Astrocyte of the cerebellum (primary cell): ENCODE results near the gene IL4.
A peak's percentile ranks its signal among the peaks of the same experiment; 100 is the strongest.

ENCODE experiments used
- DNase-seq: peaks from one replicate; pipeline ENCODE4 v3.0.0-alpha.2; 2011; ENCODE audit warnings: low read depth
- H3K4me3 ChIP-seq: 2 replicates; pipeline ENCODE4 v1.5.1; 2011; ENCODE audit warnings: mild to moderate bottlenecking, low read depth, low read length, moderate library complexity
- CTCF ChIP-seq: IDR thresholded peaks from 2 replicates; pipeline ENCODE4 v1.5.1; 2012; ENCODE audit warnings: low read length, low read depth, moderate library complexity, mild to moderate bottlenecking; ENCODE audit errors: missing control alignments
- in situ Hi-C: cut with HindIII; loops from 2 replicates; pipeline ENCODE4 v1.10.0; 2017; ENCODE audit warnings: low sequenced_read_pairs

IL4 gene

GRCh38 chr5:132647473-132647872 is 26.3 kb upstream of the IL4 start:
- no peak for DNase-seq
- in situ Hi-C loops = no loop called here
- no peak overlapping the region for H3K4me3 ChIP-seq
- TF ChIP-seq CTCF = no peak

- TF ChIP-seq CTCF = no peak
- H3K4me3 ChIP-seq = no peak overlapping the region
- no peak for DNase-seq
- in situ Hi-C loops = no loop called here
These were observed 25.4 kb upstream of the IL4 start for GRCh38 chr5:132648355-132648754.

GRCh38 chr5:132651838-132652469 is 21.8 kb upstream of the IL4 start:
- DNase-seq = no peak

GRCh38 chr5:132653716-132654115 is 20.1 kb upstream of the IL4 start:
- DNase-seq = no peak
- H3K4me3 ChIP-seq = no peak overlapping the region
- in situ Hi-C loops = no loop called here

More at GRCh38 chr5:132651838-132652469, 21.8 kb upstream of the IL4 start:
- in situ Hi-C loops = no loop called here
- no peak for TF ChIP-seq CTCF
- no peak overlapping the region for H3K4me3 ChIP-seq

GRCh38 chr5:132655821-132656773 is 17.7 kb upstream of the IL4 start:
- in situ Hi-C loops = no loop called here
- H3K4me3 ChIP-seq = peak overlapping the region; percentile 40
- TF ChIP-seq CTCF = peak; percentile 14
- no peak for DNase-seq

More at GRCh38 chr5:132653716-132654115, 20.1 kb upstream of the IL4 start:
- TF ChIP-seq CTCF = no peak

- TF ChIP-seq CTCF = no peak
- in situ Hi-C loops = no loop called here
- no peak for DNase-seq
- peak overlapping the region; percentile 40 for H3K4me3 ChIP-seq
These were observed 16.9 kb upstream of the IL4 start for GRCh38 chr5:132656774-132657355.
